ENCODE data around the gene ZNF574.

The ZNF574 gene

DNA sequence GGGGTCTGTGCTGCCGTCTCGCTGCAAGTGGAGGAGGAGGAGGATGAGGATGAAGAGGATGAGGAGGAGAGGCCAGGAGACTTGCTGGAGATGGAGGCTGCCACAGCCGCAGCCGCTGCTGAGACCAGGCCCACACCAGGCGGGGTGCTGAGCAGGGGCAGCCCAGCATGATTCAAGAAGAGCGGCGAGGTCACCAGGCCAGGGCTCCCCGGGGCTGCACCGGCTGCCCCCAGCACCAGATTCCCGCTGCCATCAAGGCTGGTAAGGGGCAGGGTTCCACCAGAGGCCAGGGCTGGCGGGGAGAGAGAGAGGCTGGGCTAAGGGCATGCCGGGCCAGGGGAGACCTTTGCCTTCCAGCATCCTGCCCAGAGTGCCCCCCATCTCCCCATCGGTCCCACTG, 15.3 kb downstream of the ZNF574 start:
- TF ChIP-seq, protein P1, sequence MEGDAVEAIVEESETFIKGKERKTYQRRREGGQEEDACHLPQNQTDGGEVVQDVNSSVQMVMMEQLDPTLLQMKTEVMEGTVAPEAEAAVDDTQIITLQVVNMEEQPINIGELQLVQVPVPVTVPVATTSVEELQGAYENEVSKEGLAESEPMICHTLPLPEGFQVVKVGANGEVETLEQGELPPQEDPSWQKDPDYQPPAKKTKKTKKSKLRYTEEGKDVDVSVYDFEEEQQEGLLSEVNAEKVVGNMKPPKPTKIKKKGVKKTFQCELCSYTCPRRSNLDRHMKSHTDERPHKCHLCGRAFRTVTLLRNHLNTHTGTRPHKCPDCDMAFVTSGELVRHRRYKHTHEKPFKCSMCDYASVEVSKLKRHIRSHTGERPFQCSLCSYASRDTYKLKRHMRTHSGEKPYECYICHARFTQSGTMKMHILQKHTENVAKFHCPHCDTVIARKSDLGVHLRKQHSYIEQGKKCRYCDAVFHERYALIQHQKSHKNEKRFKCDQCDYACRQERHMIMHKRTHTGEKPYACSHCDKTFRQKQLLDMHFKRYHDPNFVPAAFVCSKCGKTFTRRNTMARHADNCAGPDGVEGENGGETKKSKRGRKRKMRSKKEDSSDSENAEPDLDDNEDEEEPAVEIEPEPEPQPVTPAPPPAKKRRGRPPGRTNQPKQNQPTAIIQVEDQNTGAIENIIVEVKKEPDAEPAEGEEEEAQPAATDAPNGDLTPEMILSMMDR (IDR thresholded peaks at IDR 0.05): no peak
- no peak for DNase-seq
- H3K36me3 ChIP-seq: no peaks in the 10 kb centered on the region
- no peak overlapping the region for H3K27ac ChIP-seq
- H3K4me3 ChIP-seq: no peak overlapping the region
- H3K9me3 ChIP-seq: no peaks in the 10 kb centered on the region
- H3K4me1 ChIP-seq: peaks cover 0 to 13% (median 4%) of the 10 kb centered on the region in 4 donors
- intact Hi-C loops (cut with DNase I; ENCODE audit: low total_unique reads): no loop called here
- peaks cover 0 to 10% of the 10 kb centered on the region in 2 donors for H3K27me3 ChIP-seq

GRCh38 chr19:42091742-42092141, 15.8 kb downstream of the ZNF574 start:
- no peaks in the 10 kb centered on the region for H3K9me3 ChIP-seq
- intact Hi-C loops (cut with DNase I; ENCODE audit: low total_unique reads): no loop called here
- no peaks in the 10 kb centered on the region for H3K36me3 ChIP-seq
- no peak overlapping the region for H3K27ac ChIP-seq
- TF ChIP-seq, protein P1 (IDR thresholded peaks at IDR 0.05): no peak
- no peak for DNase-seq
- H3K4me3 ChIP-seq: no peak overlapping the region
- H3K4me1 ChIP-seq: peaks cover 0 to 13% (median 4%) of the 10 kb centered on the region in 4 donors
- H3K27me3 ChIP-seq: peaks cover 0 to 14% of the 10 kb centered on the region in 2 donors

DNA sequence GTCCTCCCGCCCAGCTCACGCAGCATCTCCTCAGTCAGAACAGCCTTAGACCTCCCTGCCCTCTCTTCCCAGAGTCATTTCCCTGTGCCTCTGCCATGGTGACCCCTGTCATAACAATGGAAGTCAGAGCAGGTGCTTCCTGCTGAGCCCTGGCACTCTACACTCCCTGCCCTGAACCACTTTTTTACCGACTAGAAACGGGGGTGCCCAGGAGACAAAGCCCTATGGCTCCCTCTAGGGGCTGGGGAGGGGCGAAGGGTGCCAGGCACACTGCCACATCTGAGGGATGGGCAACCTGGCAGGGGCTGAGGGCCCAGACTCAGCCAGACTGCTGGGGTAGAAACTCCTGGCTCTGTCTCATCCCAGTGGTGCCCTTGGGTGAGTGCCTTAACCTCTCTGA, 16.4 kb downstream of the ZNF574 start:
- TF ChIP-seq, protein P1 (IDR thresholded peaks at IDR 0.05): no peak
- Histone ChIP-seq H3K27ac (no peak overlapping the region), H3K9me3 (no peaks in the 10 kb centered on the region), H3K36me3 (no peaks in the 10 kb centered on the region), H3K4me1 (peaks cover 0 to 13% (median 4%) of the 10 kb centered on the region in 4 donors), H3K27me3 (peaks cover 0 to 16% of the 10 kb centered on the region in 2 donors), H3K4me3 (no peak overlapping the region)
- intact Hi-C loops (cut with DNase I; ENCODE audit: low total_unique reads): no loop called here
- no peak for DNase-seq

DNA sequence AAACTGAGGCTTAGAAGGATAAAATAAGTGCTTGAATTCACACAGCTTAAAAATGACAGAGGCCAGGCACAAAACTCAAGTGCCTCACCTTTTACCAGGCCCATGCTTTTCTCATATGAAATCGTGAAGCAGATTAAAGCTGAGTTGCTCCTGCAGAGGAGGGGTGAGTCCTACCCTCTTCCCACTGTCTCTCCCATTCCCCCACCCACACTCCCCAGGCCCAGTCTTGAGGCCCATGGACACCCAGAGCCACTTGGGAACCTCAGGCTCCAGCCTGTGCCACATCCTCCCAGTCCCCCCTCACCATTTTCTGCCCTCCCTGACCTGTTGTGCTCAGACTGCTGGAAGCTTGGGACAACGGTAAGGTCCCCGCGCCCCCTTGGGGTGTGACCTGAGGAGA, 17.5 kb downstream of the ZNF574 start:
- DNase-seq: no peak
- no peaks in the 10 kb centered on the region for H3K36me3 ChIP-seq
- peaks cover 0 to 16% of the 10 kb centered on the region in 2 donors for H3K27me3 ChIP-seq

GRCh38 chr19:42093926-42094325, 18.0 kb downstream of the ZNF574 start:
- H3K36me3 ChIP-seq: no peaks in the 10 kb centered on the region
- DNase-seq: no peak
- intact Hi-C loops (cut with DNase I; ENCODE audit: low total_unique reads): no loop called here
- H3K4me1 ChIP-seq: peaks cover 0 to 7% (median 2%) of the 10 kb centered on the region in 4 donors
- H3K27me3 ChIP-seq: peaks cover 0 to 16% of the 10 kb centered on the region in 2 donors
- H3K9me3 ChIP-seq: no peaks in the 10 kb centered on the region
- TF ChIP-seq, protein P1 (IDR thresholded peaks at IDR 0.05): no peak
- no peak overlapping the region for H3K27ac ChIP-seq
- H3K4me3 ChIP-seq: no peak overlapping the region

More for the DNA sequence above, 17.5 kb downstream of the ZNF574 start:
- TF ChIP-seq, protein P1 (IDR thresholded peaks at IDR 0.05): no peak
- H3K4me3 ChIP-seq: no peak overlapping the region
- intact Hi-C loops (cut with DNase I; ENCODE audit: low total_unique reads): no loop called here
- H3K27ac ChIP-seq: no peak overlapping the region
- H3K4me1 ChIP-seq: peaks cover 0 to 9% (median 4%) of the 10 kb centered on the region in 4 donors
- H3K9me3 ChIP-seq: no peaks in the 10 kb centered on the region
